Hematopoietic multipotent progenitor cell (in vitro differentiated cells): ENCODE measurements around the gene PM20D1. TPM values are rescaled to one million over a fixed set of nuclear protein-coding genes. Genes with fewer than 3 reads are reported as not detected.
"Not testable (repeated sequence)": the region's sequence is repeated elsewhere in the genome, so short reads cannot be mapped to it uniquely, and the experiment has no call there.

ENCODE experiments used
- DNase-seq, 3 donors: peaks; one replicate each; pipeline ENCODE4 v3.0.0-alpha.2; 2011 to 2015; ENCODE audit warnings: low read depth in 2 of 3, low spot score in 2 of 3
- total RNA-seq: library from RNA; depleted of rRNA; stranded (reverse); fragments of >200 nt; gene quantifications from one replicate; pipeline ENCODE4 v1.2.3, GENCODE V29; 2012

PM20D1 gene
- total RNA-seq, 1 donor: 0.54 TPM

GRCh38 chr1:205843036-205843859, 6.7 kb downstream of the PM20D1 start:
- no peak for DNase-seq

GRCh38 chr1:205842229-205842628, 7.7 kb downstream of the PM20D1 start:
- no peak for DNase-seq

GRCh38 chr1:205840146-205840923, 9.6 kb downstream of the PM20D1 start:
- peak in 1 of 3 donors; percentile 63 for DNase-seq

GRCh38 chr1:205837382-205837970, 12.5 kb downstream of the PM20D1 start:
- no peak for DNase-seq

GRCh38 chr1:205834751-205835150, 15.2 kb downstream of the PM20D1 start:
- no peak for DNase-seq

- DNase-seq: no peak
Measured at GRCh38 chr1:205832326-205832751, 17.6 kb downstream of the PM20D1 start.

GRCh38 chr1:205827623-205828022, 22.3 kb downstream of the PM20D1 start:
- no peak for DNase-seq

- no peak for DNase-seq
Measured at GRCh38 chr1:205826995-205827394, 22.9 kb downstream of the PM20D1 start.

GRCh38 chr1:205826016-205826806, 23.7 kb downstream of the PM20D1 start:
- no peak for DNase-seq

GRCh38 chr1:205824180-205824579, 25.8 kb downstream of the PM20D1 start:
- DNase-seq: no peak

- DNase-seq: not testable (repeated sequence)
Measured at GRCh38 chr1:205823260-205823659, 26.7 kb downstream of the PM20D1 start.

GRCh38 chr1:205822397-205822796, 27.5 kb downstream of the PM20D1 start:
- no peak for DNase-seq

- no peak for DNase-seq
Measured at GRCh38 chr1:205817988-205818387, 31.9 kb downstream of the PM20D1 start.

- DNase-seq: no peak
Measured at GRCh38 chr1:205817364-205817763, 32.6 kb downstream of the PM20D1 start.

GRCh38 chr1:205813755-205814058, 36.2 kb downstream of the PM20D1 start:
- no peak for DNase-seq

- peak; percentile 81 to 93 (median 93) for DNase-seq
Measured at GRCh38 chr1:205812878-205813754, 36.8 kb downstream of the PM20D1 start, which contains the start of gene SLC41A1. TSS of gene SLC41A1 (minus strand) at chr1:205813198. CDS start at chr1:205810441, 2,757 bp downstream.

- peak in 1 of 3 donors; percentile 43 for DNase-seq
Measured at GRCh38 chr1:205812271-205812877, 37.6 kb downstream of the PM20D1 start.

- DNase-seq: no peak
Measured at GRCh38 chr1:205811660-205812059, 38.3 kb downstream of the PM20D1 start.

GRCh38 chr1:205810448-205811157, 39.3 kb downstream of the PM20D1 start:
- peak in 2 of 3 donors; percentile 16 to 28 for DNase-seq
